Karpas-422 (cell line): ENCODE measurements around the gene ATF7IP. TPM values are rescaled to one million over a fixed set of nuclear protein-coding genes. Genes with fewer than 3 reads are reported as not detected.

Experiments used
- DNase-seq: peaks from one replicate; pipeline ENCODE4 v3.0.0-alpha.2; 2015
- H2AFZ ChIP-seq: fragments of 200-600 bp; sonication (generic); 2 replicates; pipeline ENCODE4 v1.6.1; 2014; ENCODE audit warnings: antibody characterized with exemption, low read length, mixed read lengths
- H3K27ac ChIP-seq: fragments of 200-600 bp; sonication (generic); 2 replicates; pipeline ENCODE4 v1.5.1; 2014; ENCODE audit warnings: mild to moderate bottlenecking, low read length, moderate library complexity
- H3K27me3 ChIP-seq: fragments of 200-600 bp; sonication (generic); 2 replicates; pipeline ENCODE4 v1.6.1; 2014; ENCODE audit warnings: low read length, mixed read lengths
- H3K36me3 ChIP-seq: fragments of 200-600 bp; sonication (generic); 2 replicates; pipeline ENCODE4 v1.6.1; 2014; ENCODE audit warnings: low read length, mixed read lengths; ENCODE audit not compliant: insufficient read depth
- H3K4me1 ChIP-seq: fragments of 200-600 bp; sonication (generic); 2 replicates; pipeline ENCODE4 v1.6.1; 2014; ENCODE audit warnings: mild to moderate bottlenecking, low read length, mixed read lengths
- H3K4me2 ChIP-seq: fragments of 200-600 bp; sonication (generic); 2 replicates; pipeline ENCODE4 v1.6.1; 2014; ENCODE audit warnings: low read length, low read depth, mild to moderate bottlenecking; ENCODE audit not compliant: poor library complexity, severe bottlenecking
- H3K4me3 ChIP-seq: fragments of 200-600 bp; sonication (generic); 2 replicates; pipeline ENCODE4 v1.5.1; 2014; ENCODE audit warnings: mild to moderate bottlenecking, antibody characterized with exemption, low read length, mixed read lengths
- H3K79me2 ChIP-seq: fragments of 200-600 bp; sonication (generic); 2 replicates; pipeline ENCODE4 v1.6.1; 2014; ENCODE audit warnings: mild to moderate bottlenecking, low read length, mixed read lengths
- H3K9ac ChIP-seq: fragments of 200-600 bp; sonication (generic); 2 replicates; pipeline ENCODE4 v1.6.0; 2014; ENCODE audit warnings: low read length
- H3K9me2 ChIP-seq: fragments of 200-600 bp; sonication (generic), shearing (Covaris generic); replicated peaks from 2 replicates; pipeline ENCODE4 v1.6.0; 2014; ENCODE audit warnings: mild to moderate bottlenecking, low read length, moderate library complexity; ENCODE audit not compliant: insufficient read depth
- H3K9me3 ChIP-seq: fragments of 300-700, 200-600 bp; sonication (generic); 2 replicates; pipeline ENCODE4 v1.6.1; 2014; ENCODE audit warnings: low read length, mixed read lengths
- H4K20me1 ChIP-seq: fragments of 200-600 bp; sonication (generic); 2 replicates; pipeline ENCODE4 v1.6.1; 2014; ENCODE audit warnings: mild to moderate bottlenecking, antibody characterized with exemption, low read length, low read depth; ENCODE audit not compliant: insufficient read depth
- total RNA-seq: library from RNA; depleted of rRNA; stranded (reverse); fragments of >200 nt; shearing (Covaris generic); gene quantifications from 2 replicates; pipeline ENCODE4 v1.2.3, GENCODE V29; 2014; ENCODE audit warnings: low replicate concordance

ATF7IP gene
- total RNA-seq, 1 experiment from 2014 or later, result 88.4 TPM

DNA sequence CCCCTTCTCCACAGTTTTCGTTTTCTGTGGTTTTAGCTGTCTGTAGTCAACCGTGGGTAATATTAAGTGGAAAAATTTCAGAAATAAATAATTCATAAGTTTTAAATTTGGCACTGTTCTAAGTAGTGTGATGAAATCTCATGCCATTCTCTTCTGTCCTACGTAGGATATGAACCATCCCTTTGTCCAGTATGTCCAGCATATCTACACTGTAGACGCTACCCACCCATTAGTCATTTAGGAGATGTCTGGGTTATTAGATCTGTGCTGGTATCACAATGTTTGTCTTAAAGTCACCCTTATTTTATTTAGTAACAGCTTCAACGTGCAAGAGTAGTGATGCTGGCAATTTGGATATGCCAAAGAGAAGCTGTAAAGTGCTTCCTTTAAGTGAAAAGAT lies 44.7 kb downstream of the ATF7IP start:
- Histone ChIP-seq H3K9ac (no peak overlapping the region), H3K79me2 (peaks cover 96% of the 10 kb centered on the region), H3K4me2 (no peak overlapping the region), H3K4me1 (peaks cover 7% of the 10 kb centered on the region; the same call in 1 of the 2 replicates), H3K27me3 (no peaks in the 10 kb centered on the region), H4K20me1 (no peaks in the 10 kb centered on the region), H2AFZ (no peak overlapping the region), H3K36me3 (peaks cover 45% of the 10 kb centered on the region), H3K4me3 (no peak overlapping the region), H3K9me2 (no peaks in the 10 kb centered on the region), H3K27ac (no peak overlapping the region), H3K9me3 (peaks cover 28% of the 10 kb centered on the region)
- DNase-seq, result no peak

DNA sequence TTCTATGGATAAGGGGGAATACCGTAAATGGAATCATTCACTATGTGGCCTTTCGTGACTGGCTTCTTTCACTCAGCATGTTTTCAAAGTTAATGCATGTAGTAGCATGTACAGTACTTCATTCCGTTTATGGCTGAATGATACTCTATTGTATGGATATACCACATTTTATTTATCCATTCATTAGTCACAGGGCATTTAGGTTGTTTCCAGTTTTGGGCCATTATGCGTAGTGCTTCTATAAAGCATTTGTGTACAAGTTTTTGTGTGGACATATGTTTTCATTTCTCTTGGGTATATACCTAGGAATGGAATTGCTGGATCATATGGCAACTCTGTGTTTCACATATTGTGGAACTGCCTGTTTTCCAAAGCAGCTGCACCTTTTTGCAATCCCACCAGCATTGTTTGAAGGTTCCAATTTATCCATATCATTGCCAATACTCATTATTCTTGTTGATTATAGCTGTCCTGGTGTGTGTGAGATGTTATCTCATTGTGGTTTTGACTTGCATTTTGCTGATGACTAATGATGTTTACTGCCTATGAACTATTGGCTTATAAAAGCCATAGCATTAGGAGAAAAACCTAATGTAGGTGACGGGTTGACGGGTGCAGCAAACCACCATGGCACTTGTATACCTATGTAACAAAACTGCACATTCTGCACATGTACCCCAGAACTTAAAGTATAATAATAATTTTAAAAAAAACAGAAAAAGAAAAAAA lies 45.5 kb downstream of the ATF7IP start:
- Histone ChIP-seq H3K4me3 (no peak overlapping the region), H4K20me1 (no peaks in the 10 kb centered on the region), H3K9me3 (peaks cover 27% of the 10 kb centered on the region), H3K79me2 (peaks cover 96% of the 10 kb centered on the region), H3K27me3 (no peaks in the 10 kb centered on the region), H3K4me2 (no peak overlapping the region), H3K27ac (no peak overlapping the region), H3K36me3 (peaks cover 40% of the 10 kb centered on the region), H2AFZ (no peak overlapping the region), H3K4me1 (peaks cover 7% of the 10 kb centered on the region; the same call in 1 of the 2 replicates), H3K9ac (no peak overlapping the region), H3K9me2 (no peaks in the 10 kb centered on the region)
- no peak for DNase-seq

DNA sequence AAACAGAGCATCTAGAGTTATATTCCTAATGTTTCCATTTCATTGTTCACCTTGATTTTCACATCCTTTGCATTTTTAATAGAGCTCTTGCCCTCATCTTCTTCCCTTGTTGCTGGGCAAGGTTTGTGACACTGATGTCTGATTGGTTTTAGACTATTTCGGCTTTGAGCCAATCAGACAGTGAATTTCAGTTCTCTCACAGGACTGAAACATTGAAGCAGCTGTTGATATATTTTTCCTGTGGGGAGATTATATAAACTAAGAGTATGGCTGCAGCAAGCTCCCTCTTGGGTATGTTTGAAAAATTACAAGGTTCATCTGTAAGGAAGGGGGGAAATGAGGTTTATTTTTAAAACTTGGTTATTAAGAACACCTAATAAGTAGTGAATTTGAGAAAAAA lies 51.2 kb downstream of the ATF7IP start:
- Histone ChIP-seq H2AFZ (no peak overlapping the region), H3K4me2 (no peak overlapping the region), H3K4me1 (peaks cover 23% of the 10 kb centered on the region), H4K20me1 (no peaks in the 10 kb centered on the region), H3K27me3 (no peaks in the 10 kb centered on the region), H3K9ac (no peak overlapping the region), H3K4me3 (no peak overlapping the region), H3K9me2 (no peaks in the 10 kb centered on the region), H3K9me3 (peaks cover 16% of the 10 kb centered on the region), H3K36me3 (peaks cover 22% of the 10 kb centered on the region), H3K79me2 (peaks cover 93% of the 10 kb centered on the region), H3K27ac (0 out of 2 replicates have a peak overlapping the region, but pooled peaks have one; percentile 1)
- DNase-seq, result peak; percentile 82

DNA sequence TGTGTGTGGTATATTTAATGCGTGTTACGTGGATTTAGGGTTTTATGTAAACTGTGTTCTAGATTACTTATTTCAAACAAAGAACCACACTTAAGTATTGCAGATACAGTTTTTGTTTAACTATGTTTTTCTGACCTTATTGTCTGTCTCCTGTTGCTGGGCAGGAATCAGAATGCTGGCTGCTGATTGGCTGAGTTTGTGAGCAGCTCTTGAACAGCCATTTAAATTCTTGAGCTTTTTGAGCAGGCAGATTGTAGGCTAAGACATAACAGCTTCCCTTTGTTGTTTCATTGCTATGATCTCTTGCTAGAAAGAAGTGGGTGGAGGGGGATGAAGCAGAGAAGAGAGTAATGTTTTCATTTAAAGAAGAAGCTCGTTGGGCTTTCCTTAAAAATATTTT lies 52.2 kb downstream of the ATF7IP start:
- no peaks in the 10 kb centered on the region for H4K20me1 ChIP-seq
- H3K27me3 ChIP-seq, result no peaks in the 10 kb centered on the region
- H3K36me3 ChIP-seq, result peaks cover 23% of the 10 kb centered on the region
- peaks cover 23% of the 10 kb centered on the region for H3K4me1 ChIP-seq
- peak overlapping the region; percentile 17; the same call in 1 of the 2 replicates for H3K27ac ChIP-seq
- H2AFZ ChIP-seq, result no peak overlapping the region
- no peak overlapping the region for H3K4me2 ChIP-seq
- peak; percentile 87 for DNase-seq
- H3K9ac ChIP-seq, result no peak overlapping the region
- H3K4me3 ChIP-seq, result no peak overlapping the region
- H3K9me2 ChIP-seq, result no peaks in the 10 kb centered on the region
- peaks cover 95% of the 10 kb centered on the region for H3K79me2 ChIP-seq
- H3K9me3 ChIP-seq, result peaks cover 15% of the 10 kb centered on the region

DNA sequence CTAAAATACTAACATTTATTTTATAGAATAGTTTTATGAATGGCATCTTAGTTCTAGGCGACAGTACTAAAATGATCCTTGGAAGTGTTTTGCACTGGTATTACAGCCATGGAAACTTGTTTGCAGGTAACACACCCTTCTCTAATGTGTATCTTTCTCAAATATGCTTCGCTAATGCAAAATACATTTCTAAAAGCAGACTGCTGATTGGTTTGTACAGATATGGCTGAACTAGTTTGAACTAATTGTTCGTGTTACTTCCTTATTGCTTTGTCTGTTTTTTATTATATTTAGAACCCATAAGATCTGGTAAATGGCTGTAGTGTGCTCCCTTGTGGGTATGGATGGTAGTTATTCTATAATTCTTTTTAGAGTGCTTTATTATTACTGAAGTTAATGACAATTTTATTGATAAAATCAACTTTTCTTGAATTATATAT lies 53.0 kb downstream of the ATF7IP start:
- peaks cover 95% of the 10 kb centered on the region for H3K79me2 ChIP-seq
- H3K9me3 ChIP-seq, result peaks cover 15% of the 10 kb centered on the region
- H3K9me2 ChIP-seq, result no peaks in the 10 kb centered on the region
- DNase-seq, result peak; percentile 52
- no peak overlapping the region for H2AFZ ChIP-seq
- no peak overlapping the region for H3K4me3 ChIP-seq
- no peaks in the 10 kb centered on the region for H4K20me1 ChIP-seq
- no peak overlapping the region for H3K9ac ChIP-seq
- peak overlapping the region; percentile 17; the same call in 1 of the 2 replicates for H3K27ac ChIP-seq
- no peak overlapping the region for H3K4me2 ChIP-seq
- peaks cover 19% of the 10 kb centered on the region for H3K4me1 ChIP-seq
- peaks cover 29% of the 10 kb centered on the region for H3K36me3 ChIP-seq
- no peaks in the 10 kb centered on the region for H3K27me3 ChIP-seq

DNA sequence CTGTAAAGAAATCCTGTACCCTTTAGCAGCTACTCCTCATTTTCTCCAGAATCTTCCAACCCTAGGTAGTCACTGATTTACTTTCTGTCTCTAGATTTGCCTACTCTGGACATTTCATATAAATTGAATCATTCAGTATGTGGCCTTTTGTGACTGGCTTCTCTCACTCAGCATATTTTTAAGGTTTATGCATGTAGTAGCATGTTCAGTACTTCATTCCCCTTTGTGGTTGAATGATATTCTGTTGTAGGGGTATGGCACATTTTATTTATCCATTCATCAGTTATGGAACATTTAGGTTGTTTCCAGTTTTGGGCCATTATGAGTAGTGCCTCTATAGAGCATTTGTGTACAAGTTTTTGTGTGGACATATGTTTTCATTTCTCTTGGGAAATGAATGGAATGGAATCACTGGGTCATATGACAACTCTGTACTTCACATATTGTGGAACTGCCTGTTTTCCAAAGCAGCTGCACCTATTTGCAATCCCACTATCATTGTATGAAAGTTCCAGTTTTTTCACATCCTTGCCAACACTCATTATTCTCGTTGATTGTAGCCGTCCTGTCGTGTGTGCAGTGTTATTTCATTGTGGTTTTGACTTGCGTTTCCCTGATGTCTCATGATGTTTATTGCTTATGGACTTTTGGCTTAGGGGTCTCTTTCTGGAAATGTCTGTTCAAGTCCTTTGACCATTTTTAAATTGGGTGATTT lies 57.2 kb downstream of the ATF7IP start:
- H3K79me2 ChIP-seq, result peaks cover 96% of the 10 kb centered on the region
- peaks cover 64% of the 10 kb centered on the region for H3K36me3 ChIP-seq
- H3K4me2 ChIP-seq, result no peak overlapping the region
- H3K4me3 ChIP-seq, result no peak overlapping the region
- no peak for DNase-seq
- H2AFZ ChIP-seq, result no peak overlapping the region
- peaks cover 14% of the 10 kb centered on the region for H3K9me3 ChIP-seq
- no peak overlapping the region for H3K27ac ChIP-seq
- H3K9ac ChIP-seq, result no peak overlapping the region
- no peaks in the 10 kb centered on the region for H4K20me1 ChIP-seq
- H3K4me1 ChIP-seq, result peaks cover 7% of the 10 kb centered on the region; the same call in 1 of the 2 replicates
- H3K9me2 ChIP-seq, result no peaks in the 10 kb centered on the region
- H3K27me3 ChIP-seq, result no peaks in the 10 kb centered on the region

DNA sequence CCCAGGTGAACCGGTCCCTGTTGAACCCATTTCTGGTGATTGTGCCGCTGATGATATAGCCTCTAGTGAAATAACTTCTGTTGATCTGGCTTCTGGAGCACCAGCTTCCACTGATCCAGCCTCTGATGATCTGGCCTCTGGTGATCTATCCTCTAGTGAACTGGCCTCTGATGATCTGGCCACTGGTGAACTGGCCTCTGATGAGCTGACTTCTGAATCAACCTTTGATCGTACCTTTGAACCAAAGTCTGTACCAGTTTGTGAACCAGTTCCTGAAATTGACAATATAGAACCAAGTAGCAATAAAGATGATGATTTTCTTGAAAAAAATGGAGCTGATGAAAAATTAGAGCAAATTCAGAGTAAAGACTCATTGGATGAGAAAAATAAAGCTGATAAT lies 59.1 kb downstream of the ATF7IP start:
- no peak overlapping the region for H3K4me3 ChIP-seq
- no peak overlapping the region for H2AFZ ChIP-seq
- H3K9ac ChIP-seq, result no peak overlapping the region
- no peak overlapping the region for H3K27ac ChIP-seq
- H3K79me2 ChIP-seq, result peaks cover 98% of the 10 kb centered on the region
- H3K4me2 ChIP-seq, result no peak overlapping the region
- no peaks in the 10 kb centered on the region for H3K9me2 ChIP-seq
- H3K36me3 ChIP-seq, result peaks cover 75% of the 10 kb centered on the region
- H3K27me3 ChIP-seq, result no peaks in the 10 kb centered on the region
- no peak for DNase-seq
- H3K9me3 ChIP-seq, result peaks cover 13% of the 10 kb centered on the region
- no peaks in the 10 kb centered on the region for H4K20me1 ChIP-seq
- H3K4me1 ChIP-seq, result no peaks in the 10 kb centered on the region

DNA sequence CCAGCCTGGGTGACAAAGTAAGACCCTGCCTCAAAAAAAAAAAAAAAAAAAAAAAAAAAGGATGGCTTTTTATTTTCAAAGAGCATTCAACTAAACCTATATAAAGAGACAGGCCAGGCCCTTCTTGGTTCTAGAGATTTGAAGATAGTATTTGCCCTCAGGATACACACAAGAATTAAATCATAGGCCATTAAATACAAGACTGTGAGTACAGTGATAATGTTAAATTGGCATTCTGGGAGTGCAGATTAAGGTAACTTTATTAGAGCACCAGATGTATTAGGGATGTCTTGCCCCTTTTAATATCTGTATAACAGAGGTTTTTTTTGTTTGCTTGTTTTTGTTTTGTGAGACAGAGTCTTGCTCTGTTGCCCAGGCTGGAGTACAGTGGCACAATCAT lies 61.3 kb downstream of the ATF7IP start:
- H3K4me2 ChIP-seq, result no peak overlapping the region
- H3K27ac ChIP-seq, result no peak overlapping the region
- peaks cover 74% of the 10 kb centered on the region for H3K36me3 ChIP-seq
- H3K79me2 ChIP-seq, result peaks cover 99% of the 10 kb centered on the region
- H3K9me3 ChIP-seq, result peaks cover 1% of the 10 kb centered on the region
- no peak overlapping the region for H3K4me3 ChIP-seq
- H3K9ac ChIP-seq, result no peak overlapping the region
- no peak overlapping the region for H2AFZ ChIP-seq
- no peaks in the 10 kb centered on the region for H4K20me1 ChIP-seq
- H3K9me2 ChIP-seq, result no peaks in the 10 kb centered on the region
- no peaks in the 10 kb centered on the region for H3K4me1 ChIP-seq
- no peak for DNase-seq
- H3K27me3 ChIP-seq, result no peaks in the 10 kb centered on the region
